GM19035 (cell line): ENCODE data around the gene PTPRK.

ENCODE experiments used
- ATAC-seq: cut with Tn5 transposase; IDR thresholded peaks from one replicate; pipeline ENCODE4 v1.9.1; 2021; ENCODE audit not compliant: unreplicated experiment

The PTPRK gene

GRCh38 chr6:128520436-128521281 is at the start of gene PTPRK:
TSS of gene PTPRK (minus strand) at chr6:128520599. CDS start at chr6:128520358, 241 bp downstream.
- ATAC-seq = peak; percentile 89

- no peak for ATAC-seq
Measured at GRCh38 chr6:128567029-128567428, 46.6 kb upstream of the PTPRK start.

GRCh38 chr6:128560966-128561365 is 40.6 kb upstream of the PTPRK start:
- no peak for ATAC-seq

GRCh38 chr6:128558924-128559323 is 38.5 kb upstream of the PTPRK start:
- no peak for ATAC-seq

DNA sequence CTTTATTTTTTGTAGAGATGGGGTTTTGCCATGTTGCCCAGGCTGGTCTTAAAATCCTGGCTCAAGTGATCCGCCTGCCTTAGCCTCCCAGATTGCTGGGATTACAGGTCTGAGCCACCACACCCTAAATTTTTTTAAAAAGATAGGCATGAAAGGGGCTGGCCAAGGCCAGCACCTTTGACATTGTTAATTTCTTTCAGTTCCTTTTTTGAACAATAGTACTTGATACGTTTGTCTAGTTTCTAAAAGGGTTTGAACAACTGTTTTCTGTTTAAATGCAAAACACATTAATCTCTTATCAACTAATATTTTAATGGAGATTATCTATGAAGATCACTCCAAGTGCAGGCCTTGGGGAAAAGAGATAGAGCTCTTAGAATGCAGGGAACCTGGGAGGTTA is 37.6 kb upstream of the PTPRK start:
- no peak for ATAC-seq

DNA sequence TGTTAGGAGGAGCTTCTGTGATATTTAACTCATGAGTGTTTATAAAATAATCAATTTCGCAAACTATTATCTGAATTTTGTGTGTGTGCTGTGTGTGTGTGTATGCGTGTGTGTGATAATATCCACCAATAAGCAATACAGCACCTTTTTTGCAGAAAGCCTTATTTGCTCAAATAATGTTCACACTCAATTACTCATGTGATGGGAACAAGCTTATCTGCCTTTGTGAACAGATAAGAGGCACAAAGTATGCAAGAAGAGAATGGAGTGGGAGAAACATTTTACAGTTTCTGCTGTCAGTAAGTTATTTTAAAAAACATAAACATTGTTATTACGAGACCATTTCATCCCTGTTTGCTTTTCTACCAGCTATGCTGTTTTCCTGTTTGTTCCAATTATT is 36.7 kb upstream of the PTPRK start:
- no peak for ATAC-seq

DNA sequence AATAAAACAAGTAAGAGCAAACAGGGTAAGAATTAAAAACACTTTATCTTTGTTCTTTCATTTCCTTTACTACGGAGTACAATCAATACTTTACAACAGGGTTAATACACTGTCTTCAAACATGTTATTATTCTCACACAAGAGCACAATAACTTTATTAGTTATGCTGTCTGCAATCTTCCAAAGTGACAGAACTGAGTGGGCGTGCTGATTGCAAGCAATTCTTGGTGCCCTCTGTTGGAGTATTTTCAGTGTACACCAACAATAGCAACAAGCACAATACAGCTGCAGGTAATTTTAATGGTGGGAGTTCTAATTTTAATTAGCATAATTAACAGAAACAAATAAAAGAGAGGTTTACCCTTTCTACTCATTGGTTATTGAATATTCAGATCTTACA is 33.9 kb upstream of the PTPRK start:
- no peak for ATAC-seq

- no peak for ATAC-seq
Measured at GRCh38 chr6:128541261-128541660, 20.9 kb upstream of the PTPRK start.

- ATAC-seq = no peak
Measured at GRCh38 chr6:128538763-128539162, 18.4 kb upstream of the PTPRK start.

DNA sequence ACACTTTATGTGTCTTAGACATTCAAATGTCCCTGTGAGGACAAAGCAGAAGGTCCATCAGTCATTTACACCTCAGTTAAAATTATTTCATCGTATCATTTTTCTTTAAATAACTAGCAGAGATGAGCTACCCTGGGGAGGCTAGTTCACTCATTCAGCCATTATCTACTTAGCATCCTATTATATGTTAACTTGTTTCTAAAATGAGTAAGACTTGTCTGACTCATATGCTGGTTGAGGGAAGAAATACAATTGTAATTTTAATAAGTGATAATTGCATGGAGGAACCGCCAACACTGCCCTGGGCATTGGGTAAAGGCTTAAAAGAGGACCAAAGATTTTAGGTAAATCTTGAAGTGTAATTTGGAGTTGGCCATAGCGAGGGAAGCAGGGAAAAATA is 12.4 kb upstream of the PTPRK start:
- no peak for ATAC-seq

DNA sequence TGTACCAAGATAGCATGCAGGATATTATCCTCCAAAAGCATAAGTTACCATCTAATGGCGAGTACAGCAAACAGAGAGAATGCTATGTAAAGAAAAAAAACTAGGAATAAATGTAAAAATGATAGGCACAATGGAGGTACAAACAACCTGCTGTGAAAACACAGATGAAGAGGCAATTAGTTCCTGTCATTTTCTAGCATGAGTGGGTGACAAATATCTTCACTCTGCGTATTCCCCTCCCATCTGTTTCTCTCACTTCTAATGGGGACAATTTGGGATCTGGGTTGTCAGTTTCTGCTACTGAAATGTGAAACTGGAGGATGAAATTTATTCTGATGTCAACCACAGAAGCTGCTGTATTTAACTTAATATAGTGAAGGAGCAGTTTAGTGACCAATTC is 11.7 kb upstream of the PTPRK start:
- ATAC-seq = no peak

DNA sequence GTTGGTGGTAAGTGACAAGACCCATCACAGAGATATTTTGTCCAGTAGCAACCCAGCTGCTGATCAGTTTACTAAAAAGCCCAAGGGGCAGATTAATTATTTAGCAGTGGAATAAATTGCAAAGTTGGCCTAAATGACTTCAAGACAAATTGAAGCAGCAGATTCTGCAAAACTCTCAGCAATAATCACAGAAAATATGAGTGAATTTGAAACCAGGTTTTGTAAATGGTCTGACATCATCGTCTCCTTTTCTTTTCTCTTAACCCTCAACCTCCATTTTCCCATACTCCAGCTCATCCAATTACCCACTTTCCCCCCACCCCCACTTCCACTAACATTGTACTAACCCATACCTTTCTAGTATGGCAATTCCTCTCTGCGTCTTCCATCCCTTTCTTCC is 11.3 kb upstream of the PTPRK start:
- no peak for ATAC-seq

DNA sequence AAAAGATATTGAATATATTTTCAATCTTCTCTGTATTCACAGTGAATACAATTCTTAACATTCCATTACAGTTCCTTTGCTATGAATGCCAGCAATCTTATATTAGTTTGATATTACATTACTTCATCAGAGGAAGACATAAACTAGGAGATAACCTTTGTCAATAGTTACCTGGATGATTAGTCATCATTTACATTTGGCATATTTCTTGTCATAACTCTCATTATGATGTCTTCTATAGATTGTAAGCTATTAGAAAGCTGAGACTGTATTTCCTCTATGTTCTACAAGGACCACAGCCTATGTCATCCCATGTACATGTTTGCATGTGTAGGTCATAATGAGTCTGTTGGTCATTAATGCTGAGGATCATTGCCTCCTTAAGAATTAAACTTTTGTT is 7.8 kb upstream of the PTPRK start:
- no peak for ATAC-seq

GRCh38 chr6:128527375-128527774 is 7.0 kb upstream of the PTPRK start:
- ATAC-seq = no peak

GRCh38 chr6:128526152-128526914 is 5.9 kb upstream of the PTPRK start:
- ATAC-seq = no peak

- ATAC-seq = no peak
Measured at GRCh38 chr6:128525406-128525805, 5.0 kb upstream of the PTPRK start.

DNA sequence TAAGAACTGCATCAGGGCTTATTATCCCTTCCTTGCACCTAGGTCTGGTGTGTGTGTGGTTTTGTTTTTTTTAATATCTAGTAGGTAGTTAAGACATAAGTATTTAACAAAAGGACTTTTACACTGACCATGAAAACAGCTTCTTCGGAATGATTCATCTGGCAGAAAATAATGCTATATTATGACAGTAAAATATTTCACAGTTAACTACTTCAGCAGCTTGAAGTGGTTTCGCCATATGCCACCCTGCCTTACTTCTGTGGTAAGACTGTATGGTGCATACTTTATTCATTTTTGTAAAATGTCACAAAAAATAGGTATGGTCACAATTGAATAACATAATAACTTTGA is 858 bp upstream of the PTPRK start:
- no peak for ATAC-seq

DNA sequence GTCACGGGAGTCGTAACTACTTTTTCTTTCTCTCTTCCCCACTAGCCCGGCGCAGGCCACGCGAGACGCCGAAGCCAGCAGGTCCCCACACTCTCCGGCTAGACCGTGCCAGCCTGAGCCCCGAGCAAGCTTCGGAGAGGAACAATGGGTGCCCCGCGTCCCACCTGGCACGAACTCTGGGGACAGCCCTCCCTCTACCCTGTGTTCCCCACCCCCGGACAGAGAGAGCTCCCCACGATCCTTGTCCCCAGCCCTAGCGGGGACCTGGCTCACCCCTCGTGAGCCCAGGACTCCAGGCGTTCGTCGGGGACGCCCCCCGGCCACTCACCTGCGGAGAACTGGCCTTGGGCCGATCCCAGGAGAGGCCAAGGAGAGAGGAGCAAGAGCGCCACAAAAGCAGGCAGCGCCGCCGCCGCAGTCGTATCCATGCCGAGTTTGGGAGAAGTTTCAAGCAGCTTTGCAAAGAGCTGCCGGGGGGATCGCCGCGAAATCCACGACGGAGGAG is 416 bp downstream of the PTPRK start:
- peak; percentile 29 for ATAC-seq

DNA sequence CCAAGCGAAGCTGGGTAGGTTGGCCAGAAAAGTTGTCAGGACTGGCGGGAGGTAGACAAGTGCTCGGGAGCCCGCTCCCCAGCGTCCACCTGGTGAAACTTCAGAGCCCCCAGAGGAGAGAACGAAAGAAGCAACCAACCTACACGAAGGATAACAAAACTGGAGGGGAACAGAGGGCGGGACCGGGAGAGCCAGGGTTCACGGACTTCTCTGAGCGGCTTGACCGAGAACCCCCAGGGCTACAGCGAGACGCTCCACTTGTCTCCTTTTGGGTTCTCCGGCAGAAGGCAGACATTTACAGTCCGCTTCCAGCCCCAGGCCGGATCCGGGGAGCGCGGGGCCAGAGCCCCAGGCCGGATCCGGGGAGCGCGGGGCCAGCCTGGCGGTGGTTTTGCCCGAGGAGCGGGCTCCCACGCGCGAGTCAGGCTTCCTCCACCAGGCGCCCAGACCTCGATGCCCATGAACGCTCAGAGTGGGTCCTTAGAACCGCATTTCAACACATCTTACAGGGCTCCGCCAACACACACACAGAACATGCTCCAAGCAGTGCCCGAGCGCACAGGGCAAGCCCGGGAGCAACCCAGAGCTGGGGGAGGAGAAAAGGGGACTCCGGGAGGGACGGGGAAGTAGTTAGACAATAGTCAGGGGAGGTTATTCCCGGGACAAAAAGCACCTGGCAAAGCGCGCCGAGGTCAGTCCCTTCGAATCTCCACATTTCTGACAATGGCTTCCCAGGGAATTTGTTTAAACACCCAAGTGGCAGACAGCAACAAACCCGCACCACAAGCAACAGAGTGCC is 1.1 kb downstream of the PTPRK start:
- ATAC-seq = no peak

- ATAC-seq = no peak
Measured at GRCh38 chr6:128518434-128519131, 1.8 kb downstream of the PTPRK start.

DNA sequence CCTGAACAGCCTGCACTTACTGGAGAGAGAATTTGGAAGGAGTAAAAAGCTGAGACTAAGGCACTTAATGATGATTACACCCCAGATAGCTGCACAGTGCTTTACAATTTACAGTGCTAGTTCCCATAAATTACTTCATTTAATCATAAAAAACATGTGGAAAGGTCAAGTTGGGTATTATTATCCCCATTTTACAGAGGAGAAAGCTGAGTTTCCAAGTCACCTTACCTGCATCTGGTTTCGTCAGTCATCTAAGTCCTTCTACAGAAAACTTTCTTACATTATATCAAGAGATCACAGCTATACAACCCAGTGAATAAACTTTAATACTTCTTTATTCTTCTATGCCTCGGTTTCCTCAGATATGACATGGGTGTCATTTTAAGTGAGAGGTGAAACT is 3.3 kb downstream of the PTPRK start:
- no peak for ATAC-seq
